PC-9 (cell line): ENCODE results near the gene RABGGTB. TPM values are rescaled to one million over a fixed set of nuclear protein-coding genes. Genes with fewer than 3 reads are reported as not detected.

ENCODE experiments used
- BruUV-seq: library from RNA; stranded (reverse); fragments of 400-500 nt; replicated peaks from 2 replicates; lab custom pipeline; 2021; lab: Mats Ljungman, UMichigan
- CTCF ChIA-PET: fragments of 300-600 bp; sonication (Branson Sonifier 250); formaldehyde crosslinking; loops from one replicate; lab custom pipeline; 2022; ENCODE audit warnings: antibody characterized with exemption; lab: Charles Lee
- POLR2A ChIA-PET: fragments of 300-600 bp; sonication (Branson Sonifier 250); formaldehyde crosslinking; loops from one replicate; lab custom pipeline; 2022; ENCODE audit warnings: antibody characterized with exemption; ENCODE audit not compliant: unreplicated experiment; lab: Charles Lee
- DNase-seq, 2 experiments: peaks; one replicate each; pipeline versions ENCODE4 v3.0.0 to v3.0.0-alpha.2; 2015 to 2022; ENCODE audit warnings: mixed read lengths in 1 of 2
- H2AFZ ChIP-seq: fragments of 200-600 bp; sonication (generic); 2 replicates; pipeline ENCODE4 v1.8.1; 2017; ENCODE audit warnings: antibody characterized with exemption
- H3F3A ChIP-seq: fragments of 200-600 bp; sonication (generic); 2 replicates; pipeline ENCODE4 v1.8.1; 2017; ENCODE audit warnings: antibody characterized with exemption, mild to moderate bottlenecking, low read depth; ENCODE audit not compliant: insufficient read depth
- H3K27ac ChIP-seq: fragments of 200-600 bp; sonication (generic); 2 replicates; pipeline ENCODE4 v1.6.1; 2016; ENCODE audit warnings: mixed run types
- H3K27me3 ChIP-seq: fragments of 200-600 bp; sonication (generic); 2 replicates; pipeline ENCODE4 v1.6.1; 2016; ENCODE audit warnings: low read depth, mixed run types; ENCODE audit not compliant: insufficient read depth
- H3K36me3 ChIP-seq: fragments of 200-600 bp; sonication (generic); 2 replicates; pipeline ENCODE4 v1.6.1; 2016; ENCODE audit warnings: low read depth, mixed run types
- H3K4me1 ChIP-seq: fragments of 200-600 bp; sonication (generic); replicated peaks from 2 replicates; pipeline ENCODE4 v1.6.1; 2016; ENCODE audit warnings: mixed run types; ENCODE audit not compliant: insufficient read depth
- H3K4me2 ChIP-seq: fragments of 200-600 bp; sonication (generic); 2 replicates; pipeline ENCODE4 v1.6.1; 2017; ENCODE audit warnings: mixed run types
- H3K4me3 ChIP-seq: fragments of 200-600 bp; sonication (generic); 2 replicates; pipeline ENCODE4 v1.6.1; 2016; ENCODE audit warnings: mixed run types
- H3K79me2 ChIP-seq: fragments of 200-600 bp; sonication (generic); 2 replicates; pipeline ENCODE4 v1.6.1; 2017; ENCODE audit warnings: low read depth, mixed run types
- H3K9me2 ChIP-seq: fragments of 200-600 bp; sonication (generic); 2 replicates; pipeline ENCODE4 v1.8.1; 2017; ENCODE audit warnings: mild to moderate bottlenecking; ENCODE audit not compliant: insufficient read depth
- H3K9me3 ChIP-seq: fragments of 200-600 bp; sonication (generic); 2 replicates; pipeline ENCODE4 v1.8.1; 2016; ENCODE audit warnings: low read depth; ENCODE audit not compliant: insufficient read depth
- H4K20me1 ChIP-seq: fragments of 200-600 bp; sonication (generic); 2 replicates; pipeline ENCODE4 v1.8.1; 2017; ENCODE audit not compliant: insufficient read depth
- EZH2 ChIP-seq: fragments of 200-600 bp; sonication (generic); IDR thresholded peaks from 2 replicates; pipeline ENCODE4 v1.8.0; 2017; ENCODE audit warnings: antibody characterized with exemption, low read depth
- intact Hi-C: fragments of 100-400 bp; cut with micrococcal nuclease; formaldehyde crosslinking; loops from one replicate; pipeline ENCODE4 v1.10.0; 2022; ENCODE audit not compliant: unreplicated experiment
- total RNA-seq: library from RNA; stranded (reverse); gene quantifications from 2 replicates; pipeline ENCODE4 v1.2.3, GENCODE V29; 2021
- TF ChIP-seq, protein P1 (sequence below): fragments of 200-600 bp; sonication (generic); conservative IDR thresholded peaks from 2 replicates; pipeline ENCODE4 v1.6.1; 2017; ENCODE audit warnings: mixed run types, antibody characterized with exemption, mild to moderate bottlenecking, moderate library complexity

Gene RABGGTB
- total RNA-seq, 1 experiment from 2014 or later = 87.5 TPM

DNA sequence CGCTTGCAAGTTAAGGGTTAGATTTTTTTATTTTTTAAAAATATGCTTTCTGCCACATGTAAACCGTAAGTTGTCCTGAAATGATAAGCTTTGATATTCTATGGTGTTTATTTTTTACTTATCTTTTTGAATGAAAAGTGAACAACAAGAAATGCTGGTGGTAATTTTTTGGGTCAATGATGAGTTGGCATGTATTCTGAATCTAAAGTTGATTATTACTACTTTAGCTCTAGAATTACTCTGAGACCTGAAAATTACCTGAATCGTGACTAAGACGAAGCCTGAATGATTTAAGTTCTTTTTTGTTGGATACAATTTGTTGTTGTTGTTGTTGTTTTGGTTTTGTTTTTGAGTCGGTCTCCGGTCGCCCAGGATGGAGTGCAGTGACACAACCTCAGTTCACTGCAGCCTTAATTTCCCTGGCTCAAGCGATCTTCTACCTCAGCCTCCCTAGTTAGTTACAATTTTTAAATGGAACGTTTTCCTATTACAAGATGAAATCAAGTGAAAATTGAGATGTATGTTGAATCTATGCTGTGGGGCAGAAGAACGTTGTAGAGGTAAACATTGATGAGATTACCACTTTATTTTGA is 941 bp downstream of the RABGGTB start:
- H3K9me3 ChIP-seq = no peaks in the 10 kb centered on the region
- H3K4me3 ChIP-seq = peak overlapping the region; percentile 88
- TF ChIP-seq, protein P1, sequence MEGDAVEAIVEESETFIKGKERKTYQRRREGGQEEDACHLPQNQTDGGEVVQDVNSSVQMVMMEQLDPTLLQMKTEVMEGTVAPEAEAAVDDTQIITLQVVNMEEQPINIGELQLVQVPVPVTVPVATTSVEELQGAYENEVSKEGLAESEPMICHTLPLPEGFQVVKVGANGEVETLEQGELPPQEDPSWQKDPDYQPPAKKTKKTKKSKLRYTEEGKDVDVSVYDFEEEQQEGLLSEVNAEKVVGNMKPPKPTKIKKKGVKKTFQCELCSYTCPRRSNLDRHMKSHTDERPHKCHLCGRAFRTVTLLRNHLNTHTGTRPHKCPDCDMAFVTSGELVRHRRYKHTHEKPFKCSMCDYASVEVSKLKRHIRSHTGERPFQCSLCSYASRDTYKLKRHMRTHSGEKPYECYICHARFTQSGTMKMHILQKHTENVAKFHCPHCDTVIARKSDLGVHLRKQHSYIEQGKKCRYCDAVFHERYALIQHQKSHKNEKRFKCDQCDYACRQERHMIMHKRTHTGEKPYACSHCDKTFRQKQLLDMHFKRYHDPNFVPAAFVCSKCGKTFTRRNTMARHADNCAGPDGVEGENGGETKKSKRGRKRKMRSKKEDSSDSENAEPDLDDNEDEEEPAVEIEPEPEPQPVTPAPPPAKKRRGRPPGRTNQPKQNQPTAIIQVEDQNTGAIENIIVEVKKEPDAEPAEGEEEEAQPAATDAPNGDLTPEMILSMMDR = no peak
- H4K20me1 ChIP-seq = peaks cover 52% of the 10 kb centered on the region
- intact Hi-C loops = loop anchor here (1.0 kb wide), 1 partner anchor 63 kb away; the partner anchor contains the start of gene ACADM
- peak overlapping the region; percentile 86 for H3K4me2 ChIP-seq
- H2AFZ ChIP-seq = no peak overlapping the region
- no peaks in the 10 kb centered on the region for H3K27me3 ChIP-seq
- H3K79me2 ChIP-seq = peaks cover 60% of the 10 kb centered on the region
- POLR2A ChIA-PET = interaction anchor here (0.6 kb wide), 1 partner anchor 224 kb away, joined by 4 read pairs; no protein-coding TSS in a partner anchor
- no peaks in the 10 kb centered on the region for H3K9me2 ChIP-seq
- peaks cover 53% of the 10 kb centered on the region for H3K36me3 ChIP-seq
- no TSS peak for BruUV-seq
- peaks cover 50% of the 10 kb centered on the region for H3F3A ChIP-seq
- no peak for DNase-seq
- peak overlapping the region; percentile 81 for H3K27ac ChIP-seq
- CTCF ChIA-PET = interaction anchor here (0.6 kb wide), 1 partner anchor 57 kb away, joined by 15 read pairs; no protein-coding TSS in a partner anchor
- H3K4me1 ChIP-seq = peaks cover 45% of the 10 kb centered on the region

DNA sequence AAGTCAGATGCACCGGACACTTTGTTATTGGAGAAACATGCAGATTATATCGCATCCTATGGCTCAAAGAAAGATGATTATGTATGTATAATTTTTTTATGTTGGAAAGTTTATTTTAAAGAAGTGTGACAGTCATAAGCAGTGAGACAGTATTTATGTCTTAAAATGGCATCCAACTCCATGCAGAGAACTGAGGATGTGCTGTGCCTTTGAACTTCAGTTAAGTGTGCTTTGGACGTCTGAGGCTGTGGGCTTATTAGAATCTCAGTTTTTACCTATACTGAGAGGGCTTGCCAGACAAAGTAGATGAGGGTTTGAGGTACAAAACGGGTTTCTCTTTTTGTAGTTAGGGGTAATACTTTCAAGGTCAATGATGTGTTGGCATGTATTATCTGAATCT is 1.5 kb downstream of the RABGGTB start:
- ChIA-PET CTCF (no interaction called here), POLR2A (no interaction called here)
- TF ChIP-seq, protein P1 = no peak
- TF ChIP-seq EZH2 = no peak
- intact Hi-C loops = no loop called here
- H3K4me2 ChIP-seq = peak overlapping the region; percentile 86
- H3K4me3 ChIP-seq = peak overlapping the region; percentile 88
- peak overlapping the region; percentile 81 for H3K27ac ChIP-seq
- H4K20me1 ChIP-seq = peaks cover 58% of the 10 kb centered on the region
- no peak for DNase-seq
- peaks cover 58% of the 10 kb centered on the region for H3K36me3 ChIP-seq
- no peaks in the 10 kb centered on the region for H3K9me2 ChIP-seq
- H3K4me1 ChIP-seq = peaks cover 50% of the 10 kb centered on the region
- peaks cover 55% of the 10 kb centered on the region for H3F3A ChIP-seq
- no TSS peak for BruUV-seq
- no peaks in the 10 kb centered on the region for H3K27me3 ChIP-seq
- no peaks in the 10 kb centered on the region for H3K9me3 ChIP-seq
- no peak overlapping the region for H2AFZ ChIP-seq
- H3K79me2 ChIP-seq = peaks cover 65% of the 10 kb centered on the region

DNA sequence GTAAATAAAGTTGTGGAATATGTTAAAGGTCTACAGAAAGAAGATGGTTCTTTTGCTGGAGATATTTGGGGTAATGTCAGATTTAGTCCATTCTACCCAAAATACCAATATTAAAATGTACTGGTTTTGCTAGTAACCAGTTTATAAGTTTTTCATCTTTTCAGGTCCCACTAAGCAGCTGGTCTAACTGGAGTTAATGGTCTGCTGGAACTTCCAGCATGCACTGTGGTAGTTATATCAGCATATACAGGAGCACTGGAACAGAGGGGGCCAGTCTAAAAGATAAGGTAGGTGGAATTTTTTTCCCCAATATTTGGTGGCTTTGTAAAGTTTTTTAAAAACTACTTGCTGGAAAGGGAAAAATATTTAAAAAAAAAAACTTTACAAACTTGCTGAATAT is 3.9 kb downstream of the RABGGTB start:
- Histone ChIP-seq H3K4me1 (peaks cover 51% of the 10 kb centered on the region), H3K9me2 (no peaks in the 10 kb centered on the region), H3K36me3 (peaks cover 80% of the 10 kb centered on the region), H3K4me3 (peak overlapping the region; percentile 88), H3K27ac (peak overlapping the region; percentile 81), H3F3A (peaks cover 80% of the 10 kb centered on the region), H4K20me1 (peaks cover 81% of the 10 kb centered on the region), H3K4me2 (peak overlapping the region; percentile 86), H3K79me2 (peaks cover 70% of the 10 kb centered on the region), H3K9me3 (no peaks in the 10 kb centered on the region), H3K27me3 (no peaks in the 10 kb centered on the region), H2AFZ (no peak overlapping the region)
- ChIA-PET CTCF (no interaction called here), POLR2A (no interaction called here)
- intact Hi-C loops = no loop called here
- TF ChIP-seq, protein P1 = no peak
- TF ChIP-seq EZH2 = no peak
- BruUV-seq = no TSS peak
- DNase-seq = no peak
